A549 treated with dexamethasone at 1 μM for 4 hours (cell line): Measurements from ENCODE around the gene COX7C. TPM values are rescaled to one million over a fixed set of nuclear protein-coding genes. Genes with fewer than 3 reads are reported as not detected.

ENCODE experiments used
- total RNA-seq: library from RNA; stranded (reverse); fragments of 200-300 nt; extraction: Qiagen RNA extraction; gene quantifications from 5 replicates; pipeline ENCODE4 v1.2.3, GENCODE V29; 2022

Gene COX7C
- 476 to 854 TPM (median 494 TPM) in 5 replicates for total RNA-seq

GRCh38 chr5:86617756-86618576 is at the start of gene COX7C:
Gene COX7C (plus strand): TSS chr5:86617941. CDS start chr5:86618056, 115 bp downstream.

